Liver (tissue), 3 donors: ENCODE measurements around the gene HECTD2.

Experiments
- HNF4G ChIP-seq: IDR thresholded peaks from 2 replicates; pipeline ENCODE4 v1.6.1; 2016; ENCODE audit warnings: antibody characterized with exemption
- JUND ChIP-seq, 2 donors: IDR thresholded peaks; 2 replicates each; pipeline ENCODE4 v1.6.1; 2016; ENCODE audit warnings: antibody characterized with exemption in 2 of 2
- TF ChIP-seq, protein P1 (sequence below): fragments of 150-350 bp; IDR thresholded peaks from 2 replicates; pipeline ENCODE4 v1.5.1; 2017; ENCODE audit warnings: improper control_type of control experiment, low read depth, low read length; ENCODE audit not compliant: missing input control
- donor health status: healthy.
- donor health status: healthy.

- TF ChIP-seq JUND (IDR thresholded peaks at IDR 0.05): no peak
- no peak for TF ChIP-seq HNF4G
- TF ChIP-seq, protein P1, sequence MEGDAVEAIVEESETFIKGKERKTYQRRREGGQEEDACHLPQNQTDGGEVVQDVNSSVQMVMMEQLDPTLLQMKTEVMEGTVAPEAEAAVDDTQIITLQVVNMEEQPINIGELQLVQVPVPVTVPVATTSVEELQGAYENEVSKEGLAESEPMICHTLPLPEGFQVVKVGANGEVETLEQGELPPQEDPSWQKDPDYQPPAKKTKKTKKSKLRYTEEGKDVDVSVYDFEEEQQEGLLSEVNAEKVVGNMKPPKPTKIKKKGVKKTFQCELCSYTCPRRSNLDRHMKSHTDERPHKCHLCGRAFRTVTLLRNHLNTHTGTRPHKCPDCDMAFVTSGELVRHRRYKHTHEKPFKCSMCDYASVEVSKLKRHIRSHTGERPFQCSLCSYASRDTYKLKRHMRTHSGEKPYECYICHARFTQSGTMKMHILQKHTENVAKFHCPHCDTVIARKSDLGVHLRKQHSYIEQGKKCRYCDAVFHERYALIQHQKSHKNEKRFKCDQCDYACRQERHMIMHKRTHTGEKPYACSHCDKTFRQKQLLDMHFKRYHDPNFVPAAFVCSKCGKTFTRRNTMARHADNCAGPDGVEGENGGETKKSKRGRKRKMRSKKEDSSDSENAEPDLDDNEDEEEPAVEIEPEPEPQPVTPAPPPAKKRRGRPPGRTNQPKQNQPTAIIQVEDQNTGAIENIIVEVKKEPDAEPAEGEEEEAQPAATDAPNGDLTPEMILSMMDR: no peak
Measured at GRCh38 chr10:91562839-91563581, 152.9 kb downstream of the HECTD2 start.
